Common myeloid progenitor, CD34-positive (primary cell): ENCODE data around the gene SH2D4B.

Experiments
- CTCF ChIA-PET: fragments of 350-600 bp; sonication (Branson Sonifier 250); formaldehyde crosslinking; loops from one replicate; lab custom pipeline; 2021; ENCODE audit warnings: antibody characterized with exemption; lab: Charles Lee
- POLR2A ChIA-PET: fragments of 350-600 bp; sonication (Branson Sonifier 250); formaldehyde crosslinking; loops from one replicate; lab custom pipeline; 2021; ENCODE audit warnings: antibody characterized with exemption; lab: Charles Lee
- DNase-seq, 3 donors: peaks; one replicate each; pipeline versions ENCODE4 v3.0.0 to v3.0.0-alpha.2; 2013
- H3K27ac ChIP-seq, 2 experiments: 1 replicate in 1 of 2; 2 replicates in 1 of 2; pipeline ENCODE4 v1.7.0; 2013; ENCODE audit warnings: inconsistent platforms in 2 of 2, low read length in 2 of 2, mild to moderate bottlenecking in 2 of 2, low read depth in 1 of 2, moderate library complexity in 1 of 2; ENCODE audit not compliant: severe bottlenecking in 2 of 2, insufficient read depth in 1 of 2, poor library complexity in 1 of 2
- H3K27me3 ChIP-seq, 5 experiments: replicated peaks in 2 of 5; 1 replicate in 3 of 5; 2 replicates in 2 of 5; pipeline versions ENCODE4 v1.6.1 to v1.7.0; 2013; ENCODE audit warnings: low read length in 4 of 5, mild to moderate bottlenecking in 2 of 5, moderate library complexity in 2 of 5, inconsistent platforms in 1 of 5; ENCODE audit not compliant: insufficient read depth in 5 of 5, control insufficient read depth in 4 of 5
- H3K36me3 ChIP-seq, 4 experiments: 1 replicate in 2 of 4; 2 replicates in 2 of 4; pipeline versions ENCODE4 v1.6.1 to v1.7.0; 2013; ENCODE audit warnings: low read length in 3 of 4, control low read depth in 1 of 4, mild to moderate bottlenecking in 1 of 4; ENCODE audit not compliant: control insufficient read depth in 4 of 4, insufficient read depth in 4 of 4
- H3K4me1 ChIP-seq, 4 experiments: 1 replicate in 3 of 4; 2 replicates in 1 of 4; pipeline versions ENCODE4 v1.6.1 to v1.7.1; 2013; ENCODE audit warnings: low read length in 3 of 4, mild to moderate bottlenecking in 3 of 4, control low read depth in 1 of 4, inconsistent platforms in 1 of 4, moderate library complexity in 1 of 4; ENCODE audit not compliant: control insufficient read depth in 4 of 4, insufficient read depth in 4 of 4; ENCODE audit errors: control extremely low read depth in 1 of 4
- H3K4me3 ChIP-seq, 7 experiments: 1 replicate in 4 of 7; 2 replicates in 3 of 7; pipeline versions ENCODE4 v1.5.1 to v1.7.0; 2013; ENCODE audit warnings: mild to moderate bottlenecking in 7 of 7, low read length in 6 of 7, moderate library complexity in 6 of 7, inconsistent platforms in 2 of 7, low read depth in 2 of 7, control low read depth in 1 of 7; ENCODE audit not compliant: insufficient read depth in 4 of 7, control insufficient read depth in 1 of 7; ENCODE audit errors: extremely low read depth in 1 of 7
- H3K9me3 ChIP-seq, 5 experiments: 1 replicate in 4 of 5; 2 replicates in 1 of 5; pipeline versions ENCODE4 v1.6.1 to v1.7.1; 2013; ENCODE audit warnings: low read length in 4 of 5, mild to moderate bottlenecking in 2 of 5, inconsistent platforms in 1 of 5, low read depth in 1 of 5, moderate library complexity in 1 of 5; ENCODE audit not compliant: control insufficient read depth in 4 of 5, insufficient read depth in 2 of 5; ENCODE audit errors: control extremely low read depth in 1 of 5
- WGBS: methylation state at CpG from one replicate; pipeline ENCODE4 v1.1.5; 2013; ENCODE audit not compliant: insufficient coverage; 5-methylcytosine and 5-hydroxymethylcytosine counted together

Gene SH2D4B

DNA sequence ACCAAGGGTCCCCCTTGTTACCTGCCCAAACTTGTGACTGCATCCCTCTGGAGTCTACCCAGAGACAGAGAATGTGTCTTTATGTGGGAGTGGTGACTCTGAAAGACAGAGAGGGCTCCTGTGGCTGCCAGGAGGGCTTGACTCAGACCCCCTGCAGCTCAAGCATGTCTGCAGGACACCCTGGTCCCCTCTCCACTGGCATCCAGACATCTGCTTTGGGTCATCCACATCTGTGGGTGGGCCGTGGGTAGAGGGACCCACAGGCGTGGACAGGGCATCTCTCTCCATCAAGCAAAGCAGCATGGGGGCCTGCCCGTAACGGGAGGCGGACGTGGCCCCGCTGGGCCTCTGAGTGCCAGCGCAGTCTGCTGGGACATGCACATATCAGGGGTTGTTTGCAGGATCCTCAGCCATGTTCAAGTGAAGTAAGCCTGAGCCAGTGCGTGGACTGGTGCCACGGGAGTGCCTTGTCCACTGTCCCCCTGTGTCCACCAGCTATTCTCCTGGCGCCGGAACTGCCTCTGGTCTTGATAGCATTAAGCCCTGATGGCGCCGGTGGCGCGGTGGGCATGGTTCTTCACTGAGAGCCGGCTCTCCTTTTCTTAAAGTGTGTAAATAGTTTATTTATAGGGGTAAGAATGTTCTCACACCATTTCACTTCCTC is 19.4 kb upstream of the SH2D4B start:
- H3K27ac ChIP-seq, result no peak overlapping the region
- peaks cover 0 to 9% (median 0%) of the 10 kb centered on the region in 4 experiments for H3K4me1 ChIP-seq
- no peaks in the 10 kb centered on the region for H3K9me3 ChIP-seq
- 99% methylated on average over 8 of the region's 17 CpGs for WGBS
- POLR2A ChIA-PET, result no interaction called here
- H3K27me3 ChIP-seq, result no peaks in the 10 kb centered on the region
- CTCF ChIA-PET, result interaction anchor here (0.8 kb wide), 1 partner anchor 12 kb away, joined by 3 read pairs; no protein-coding TSS in a partner anchor
- no peak for DNase-seq
- H3K4me3 ChIP-seq, result no peak overlapping the region
- peaks cover 20 to 74% (median 58%) of the 10 kb centered on the region in 4 experiments for H3K36me3 ChIP-seq

- ChIA-PET POLR2A (no interaction called here), CTCF (interaction anchor here (0.8 kb wide), 1 partner anchor 13 kb away, joined by 3 read pairs; no protein-coding TSS in a partner anchor)
- Histone ChIP-seq H3K9me3 (no peaks in the 10 kb centered on the region), H3K27ac (no peak overlapping the region), H3K27me3 (no peaks in the 10 kb centered on the region), H3K4me1 (peaks cover 0 to 12% (median 0%) of the 10 kb centered on the region in 4 experiments), H3K4me3 (no peak overlapping the region), H3K36me3 (peaks cover 17 to 68% (median 52%) of the 10 kb centered on the region in 4 experiments)
- DNase-seq, result no peak
- 86% methylated on average over 6 of the region's 7 CpGs for WGBS
These were observed 18.8 kb upstream of the SH2D4B start for GRCh38 chr10:80518807-80519360.

GRCh38 chr10:80519936-80520650 is 17.6 kb upstream of the SH2D4B start:
- 88% methylated on average over 12 of the region's 14 CpGs for WGBS
- POLR2A ChIA-PET, result no interaction called here

GRCh38 chr10:80520661-80521470 is 16.8 kb upstream of the SH2D4B start:
- no peak for DNase-seq
- Histone ChIP-seq H3K36me3 (peaks cover 7 to 50% (median 39%) of the 10 kb centered on the region in 4 experiments), H3K27ac (no peak overlapping the region), H3K9me3 (no peaks in the 10 kb centered on the region), H3K4me1 (peaks cover 0 to 21% (median 0%) of the 10 kb centered on the region in 4 experiments), H3K4me3 (no peak overlapping the region), H3K27me3 (no peaks in the 10 kb centered on the region)
- POLR2A ChIA-PET, result no interaction called here
- WGBS, result 97% methylated on average over 9 of the region's 10 CpGs
- CTCF ChIA-PET, result interaction anchor here (0.9 to 2.8 kb wide), 4 partner anchors 10 to 77 kb away, joined by 3 to 10 read pairs (median 6); no protein-coding TSS in a partner anchor

More at GRCh38 chr10:80519936-80520650, 17.6 kb upstream of the SH2D4B start:
- no peak overlapping the region for H3K4me3 ChIP-seq
- peaks cover 9 to 57% (median 42%) of the 10 kb centered on the region in 4 experiments for H3K36me3 ChIP-seq
- no peak overlapping the region for H3K27ac ChIP-seq
- DNase-seq, result no peak
- CTCF ChIA-PET, result interaction anchor here (1.0 to 2.8 kb wide), 3 partner anchors 9 to 76 kb away, joined by 3 to 10 read pairs (median 9); no protein-coding TSS in a partner anchor
- H3K27me3 ChIP-seq, result no peaks in the 10 kb centered on the region
- peaks cover 0 to 18% (median 0%) of the 10 kb centered on the region in 4 experiments for H3K4me1 ChIP-seq
- no peaks in the 10 kb centered on the region for H3K9me3 ChIP-seq

DNA sequence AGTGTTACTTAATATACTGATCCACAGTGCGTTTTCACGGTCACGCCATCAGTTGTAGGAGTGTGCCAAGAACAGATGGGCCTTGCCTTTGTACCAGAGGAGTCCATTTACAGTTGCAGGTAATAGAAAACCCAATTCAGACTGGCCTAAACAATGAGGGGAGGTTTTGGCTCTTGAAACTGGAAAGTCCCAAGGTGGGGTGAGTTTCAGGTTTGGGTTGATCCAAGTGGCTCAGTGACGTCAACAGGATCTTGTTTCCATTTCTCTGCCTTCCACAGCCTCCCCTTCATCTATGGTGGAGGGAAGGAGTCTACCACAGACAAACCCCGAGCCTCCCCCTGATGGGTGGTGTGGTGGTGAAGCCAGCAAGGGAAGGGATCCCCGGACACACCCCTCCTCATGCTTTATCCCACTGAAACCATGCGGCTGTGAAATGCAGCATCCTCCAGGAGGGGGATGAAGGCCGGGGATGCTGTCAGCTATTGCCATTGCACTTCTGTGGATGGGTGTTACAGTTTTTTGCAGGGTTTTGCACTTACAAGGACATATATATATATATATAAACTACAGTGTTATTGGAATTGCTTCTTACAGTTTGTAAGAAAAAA is 14.8 kb upstream of the SH2D4B start:
- no peak for DNase-seq
- H3K4me3 ChIP-seq, result no peak overlapping the region
- CTCF ChIA-PET, result no interaction called here
- peaks cover 3 to 33% (median 26%) of the 10 kb centered on the region in 4 experiments for H3K36me3 ChIP-seq
- H3K27me3 ChIP-seq, result no peaks in the 10 kb centered on the region
- H3K4me1 ChIP-seq, result peaks cover 0 to 39% (median 5%) of the 10 kb centered on the region in 4 experiments
- 100% methylated on average over 3 of the region's 8 CpGs for WGBS
- H3K9me3 ChIP-seq, result no peaks in the 10 kb centered on the region
- POLR2A ChIA-PET, result no interaction called here
- no peak overlapping the region for H3K27ac ChIP-seq

GRCh38 chr10:80523773-80524172 is 13.9 kb upstream of the SH2D4B start:
- H3K4me1 ChIP-seq, result peaks cover 0 to 43% (median 13%) of the 10 kb centered on the region in 4 experiments
- H3K36me3 ChIP-seq, result peaks cover 0 to 24% (median 17%) of the 10 kb centered on the region in 4 experiments
- H3K27me3 ChIP-seq, result no peaks in the 10 kb centered on the region
- no peak for DNase-seq
- H3K9me3 ChIP-seq, result no peaks in the 10 kb centered on the region
- H3K4me3 ChIP-seq, result no peak overlapping the region
- POLR2A ChIA-PET, result no interaction called here
- H3K27ac ChIP-seq, result no peak overlapping the region
- 78% methylated on average over 6 of the region's 6 CpGs for WGBS
- CTCF ChIA-PET, result interaction anchor here (1.7 kb wide), 1 partner anchor 13 kb away, joined by 4 read pairs; no protein-coding TSS in a partner anchor
